ENCODE data around the gene METAP1.

The METAP1 gene

GRCh38 chr4:99033956-99034355 is 38.4 kb downstream of the METAP1 start:
- ChIA-PET POLR2A (no interaction called here), CTCF (interaction anchor here (1.0 to 2.5 kb wide), 2 partner anchors 22 to 39 kb away, joined by 3 to 7 read pairs; partner anchors contain the start of gene METAP1)
- DNase-seq (ENCODE audit: extremely low spot score) = no peak
- TF ChIP-seq, protein P1, sequence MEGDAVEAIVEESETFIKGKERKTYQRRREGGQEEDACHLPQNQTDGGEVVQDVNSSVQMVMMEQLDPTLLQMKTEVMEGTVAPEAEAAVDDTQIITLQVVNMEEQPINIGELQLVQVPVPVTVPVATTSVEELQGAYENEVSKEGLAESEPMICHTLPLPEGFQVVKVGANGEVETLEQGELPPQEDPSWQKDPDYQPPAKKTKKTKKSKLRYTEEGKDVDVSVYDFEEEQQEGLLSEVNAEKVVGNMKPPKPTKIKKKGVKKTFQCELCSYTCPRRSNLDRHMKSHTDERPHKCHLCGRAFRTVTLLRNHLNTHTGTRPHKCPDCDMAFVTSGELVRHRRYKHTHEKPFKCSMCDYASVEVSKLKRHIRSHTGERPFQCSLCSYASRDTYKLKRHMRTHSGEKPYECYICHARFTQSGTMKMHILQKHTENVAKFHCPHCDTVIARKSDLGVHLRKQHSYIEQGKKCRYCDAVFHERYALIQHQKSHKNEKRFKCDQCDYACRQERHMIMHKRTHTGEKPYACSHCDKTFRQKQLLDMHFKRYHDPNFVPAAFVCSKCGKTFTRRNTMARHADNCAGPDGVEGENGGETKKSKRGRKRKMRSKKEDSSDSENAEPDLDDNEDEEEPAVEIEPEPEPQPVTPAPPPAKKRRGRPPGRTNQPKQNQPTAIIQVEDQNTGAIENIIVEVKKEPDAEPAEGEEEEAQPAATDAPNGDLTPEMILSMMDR (IDR thresholded peaks at IDR 0.05; ENCODE audit: control extremely low read depth, extremely low read depth, low read depth, missing control alignments) = no peak

GRCh38 chr4:99038213-99038612 is 42.7 kb downstream of the METAP1 start:
- POLR2A ChIA-PET = no interaction called here
- TF ChIP-seq, protein P1 (IDR thresholded peaks at IDR 0.05; ENCODE audit: control extremely low read depth, extremely low read depth, low read depth, missing control alignments) = no peak
- CTCF ChIA-PET = interaction anchor here (1.0 to 1.6 kb wide), 3 partner anchors 11 to 43 kb away, joined by 3 to 10 read pairs (median 3); partner anchors contain the start of gene METAP1
- no peak for DNase-seq (ENCODE audit: extremely low spot score)

- TF ChIP-seq, protein P1 (IDR thresholded peaks at IDR 0.05; ENCODE audit: control extremely low read depth, extremely low read depth, low read depth, missing control alignments) = no peak
- ChIA-PET POLR2A (interaction anchor here (0.6 kb wide), 1 partner anchor 45 kb away, joined by 6 read pairs; the partner anchor contains the start of gene ADH5), CTCF (interaction anchor here (1.1 to 2.5 kb wide), 3 partner anchors 11 to 13 kb away, joined by 3 to 16 read pairs (median 5); no protein-coding TSS in a partner anchor)
- DNase-seq (ENCODE audit: extremely low spot score) = no peak
Measured at GRCh38 chr4:99043346-99043745, 47.8 kb downstream of the METAP1 start.

GRCh38 chr4:99047710-99048109 is 52.2 kb downstream of the METAP1 start:
- TF ChIP-seq, protein P1 (IDR thresholded peaks at IDR 0.05; ENCODE audit: control extremely low read depth, extremely low read depth, low read depth, missing control alignments) = no peak
- DNase-seq (ENCODE audit: extremely low spot score) = no peak
- CTCF ChIA-PET = interaction anchor here (1.1 to 3.6 kb wide), 2 partner anchors 9 to 52 kb away, joined by 5 to 23 read pairs; partner anchors contain the start of gene METAP1
- POLR2A ChIA-PET = no interaction called here

DNA sequence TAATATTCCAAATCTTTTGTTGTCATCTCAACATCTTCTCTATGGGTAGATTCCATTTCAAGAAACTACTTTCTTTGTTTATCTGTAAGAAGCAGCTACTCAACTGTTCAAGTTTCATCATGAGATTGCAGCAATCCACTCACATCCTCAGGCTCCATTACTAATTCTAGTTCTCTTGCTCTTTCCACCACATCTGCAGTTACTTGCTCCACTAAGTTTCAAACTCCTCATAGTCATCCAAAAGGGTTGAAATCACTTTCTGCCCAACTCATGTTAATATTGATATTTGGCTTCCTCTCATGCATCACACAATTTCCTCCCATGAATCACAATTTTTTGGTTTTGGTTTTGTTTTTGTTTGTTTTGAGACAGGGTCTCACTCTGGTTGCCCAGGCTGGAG is 57.4 kb downstream of the METAP1 start:
- TF ChIP-seq, protein P1 (IDR thresholded peaks at IDR 0.05; ENCODE audit: control extremely low read depth, extremely low read depth, low read depth, missing control alignments) = no peak
- ChIA-PET CTCF (interaction anchor here (0.9 to 10.5 kb wide), 3 partner anchors 23 to 57 kb away, joined by 3 to 165 read pairs (median 25); partner anchors contain the start of gene METAP1), POLR2A (no interaction called here)
- DNase-seq (ENCODE audit: extremely low spot score) = no peak

DNA sequence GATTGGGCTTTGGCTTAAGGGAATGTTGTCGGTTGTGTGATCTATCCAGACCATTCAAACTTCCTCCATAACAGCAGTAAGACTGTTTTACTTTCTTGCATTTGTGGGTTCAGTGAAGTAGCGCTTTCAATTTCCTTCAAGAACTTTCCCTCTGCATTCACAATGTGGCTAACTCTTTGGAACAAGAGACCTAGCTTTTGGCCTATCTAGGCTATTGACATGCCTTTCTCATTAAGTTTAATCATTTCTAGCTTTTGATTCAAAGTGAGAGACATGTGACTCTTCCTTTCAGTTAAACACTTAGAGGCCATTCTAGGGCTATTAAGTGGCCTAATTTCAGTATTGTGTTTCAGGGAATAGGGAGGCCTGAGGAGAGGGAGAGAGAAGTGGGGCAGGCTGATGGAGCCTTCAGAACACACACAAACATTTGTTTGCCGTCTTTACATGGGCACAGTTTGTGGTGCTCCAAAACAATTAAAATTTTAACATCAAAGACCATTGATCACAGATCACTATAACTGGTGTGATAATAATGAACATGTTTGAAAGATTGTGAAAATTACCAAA is 59.0 kb downstream of the METAP1 start:
- POLR2A ChIA-PET = no interaction called here
- DNase-seq (ENCODE audit: extremely low spot score) = no peak
- CTCF ChIA-PET = interaction anchor here (0.7 to 10.5 kb wide), 10 partner anchors 10 to 591 kb away, joined by 3 to 165 read pairs (median 4); partner anchors contain the start of gene METAP1
- TF ChIP-seq, protein P1 (IDR thresholded peaks at IDR 0.05; ENCODE audit: control extremely low read depth, extremely low read depth, low read depth, missing control alignments) = no peak
